GM10266 (cell line): ENCODE data around the gene CDK19.
"Not testable (repeated sequence)": the region's sequence is repeated elsewhere in the genome, so short reads cannot be mapped to it uniquely, and the experiment has no call there.

Experiments used
- DNase-seq: peaks from one replicate; pipeline ENCODE4 v3.0.0; 2012; ENCODE audit errors: extremely low spot score
- TF ChIP-seq, protein P1 (sequence below): IDR thresholded peaks from 2 replicates; pipeline ENCODE4 v1.5.1; 2012; ENCODE audit warnings: mild to moderate bottlenecking, low read depth; ENCODE audit not compliant: control insufficient read depth, insufficient read depth; ENCODE audit errors: missing control alignments

Gene CDK19

DNA sequence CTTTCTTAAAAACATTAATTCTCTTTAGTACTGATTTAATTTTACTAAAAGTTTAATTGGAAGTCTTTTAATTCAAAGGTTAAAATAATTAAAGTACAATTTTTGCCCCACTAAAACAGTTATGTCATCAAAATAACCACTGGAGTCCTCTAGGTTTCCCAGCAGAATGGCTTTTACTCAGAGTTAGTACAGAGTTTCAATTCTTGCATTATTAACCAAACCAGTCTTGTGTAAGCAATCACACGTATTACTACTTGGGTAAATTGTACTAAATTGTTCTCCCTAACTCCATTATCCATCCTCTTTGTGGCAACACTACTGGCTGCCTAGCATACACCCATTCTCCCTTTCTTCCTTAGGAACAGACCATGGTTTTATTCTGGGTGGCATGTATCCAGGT, 36.9 kb downstream of the CDK19 start:
- DNase-seq: no peak
- TF ChIP-seq, protein P1, sequence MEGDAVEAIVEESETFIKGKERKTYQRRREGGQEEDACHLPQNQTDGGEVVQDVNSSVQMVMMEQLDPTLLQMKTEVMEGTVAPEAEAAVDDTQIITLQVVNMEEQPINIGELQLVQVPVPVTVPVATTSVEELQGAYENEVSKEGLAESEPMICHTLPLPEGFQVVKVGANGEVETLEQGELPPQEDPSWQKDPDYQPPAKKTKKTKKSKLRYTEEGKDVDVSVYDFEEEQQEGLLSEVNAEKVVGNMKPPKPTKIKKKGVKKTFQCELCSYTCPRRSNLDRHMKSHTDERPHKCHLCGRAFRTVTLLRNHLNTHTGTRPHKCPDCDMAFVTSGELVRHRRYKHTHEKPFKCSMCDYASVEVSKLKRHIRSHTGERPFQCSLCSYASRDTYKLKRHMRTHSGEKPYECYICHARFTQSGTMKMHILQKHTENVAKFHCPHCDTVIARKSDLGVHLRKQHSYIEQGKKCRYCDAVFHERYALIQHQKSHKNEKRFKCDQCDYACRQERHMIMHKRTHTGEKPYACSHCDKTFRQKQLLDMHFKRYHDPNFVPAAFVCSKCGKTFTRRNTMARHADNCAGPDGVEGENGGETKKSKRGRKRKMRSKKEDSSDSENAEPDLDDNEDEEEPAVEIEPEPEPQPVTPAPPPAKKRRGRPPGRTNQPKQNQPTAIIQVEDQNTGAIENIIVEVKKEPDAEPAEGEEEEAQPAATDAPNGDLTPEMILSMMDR: no peak

DNA sequence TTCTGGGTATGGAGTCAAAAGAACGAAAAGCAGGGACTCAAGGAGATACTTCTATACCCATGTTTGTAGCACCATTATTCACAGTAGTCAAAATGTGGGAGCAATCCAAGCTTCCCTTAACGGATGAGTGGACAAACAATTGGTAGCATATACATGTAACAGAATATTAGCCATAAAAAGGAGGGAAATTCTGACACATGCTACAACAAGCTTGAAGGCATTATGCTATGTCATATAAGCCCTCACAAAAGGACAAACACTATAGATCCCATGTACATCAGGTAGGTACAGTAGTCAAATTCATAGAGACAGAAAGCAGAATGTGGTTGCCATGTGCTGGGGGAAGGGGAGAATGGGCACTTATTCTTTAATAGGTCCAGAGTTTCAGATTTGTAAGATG, 37.6 kb downstream of the CDK19 start:
- TF ChIP-seq, protein P1: no peak
- no peak for DNase-seq

- no peak for DNase-seq
- TF ChIP-seq, protein P1: no peak
Measured at GRCh38 chr6:110776413-110776812, 38.9 kb downstream of the CDK19 start.

DNA sequence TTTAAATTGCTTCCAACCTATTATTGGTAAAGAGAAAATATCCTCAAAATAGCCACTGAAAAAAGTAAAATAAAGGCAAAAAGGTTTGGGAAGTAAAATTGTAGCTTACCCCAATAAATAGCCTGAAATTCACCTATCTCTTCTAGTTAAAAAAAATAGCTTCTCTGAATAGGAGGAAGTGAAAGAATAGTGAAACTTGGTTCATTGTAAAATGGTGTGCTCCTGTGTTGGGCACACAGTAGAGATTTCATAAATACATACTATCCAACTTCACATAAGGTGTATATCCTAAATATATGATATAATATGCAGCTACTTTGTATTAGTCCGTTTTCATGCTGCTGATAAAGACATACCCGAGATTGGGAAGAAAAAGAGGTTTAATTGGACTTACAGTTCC, 45.3 kb downstream of the CDK19 start:
- no peak for DNase-seq
- TF ChIP-seq, protein P1: no peak

DNA sequence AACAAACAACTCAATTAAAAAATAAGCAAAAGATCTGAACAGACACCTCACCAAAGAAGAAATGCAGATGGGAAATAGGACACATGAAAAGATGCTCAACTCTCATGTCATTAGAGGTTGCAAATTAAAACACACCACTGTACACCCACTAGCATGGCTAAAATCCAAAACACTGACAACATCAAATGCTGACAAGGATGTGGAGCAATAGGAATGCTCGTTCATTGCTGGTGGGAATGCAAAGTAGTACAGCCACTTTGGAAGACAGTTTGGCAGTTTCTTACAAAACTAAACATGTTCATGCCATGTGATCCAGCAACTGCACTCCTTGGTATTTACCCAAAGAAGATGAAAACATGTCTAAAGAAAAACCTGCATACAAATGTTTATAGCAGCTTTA, 47.2 kb downstream of the CDK19 start:
- DNase-seq: no peak
- TF ChIP-seq, protein P1: no peak

- DNase-seq: no peak
- TF ChIP-seq, protein P1: no peak
Measured at GRCh38 chr6:110761371-110761770, 53.9 kb downstream of the CDK19 start.

GRCh38 chr6:110760589-110760988, 54.7 kb downstream of the CDK19 start:
- TF ChIP-seq, protein P1: no peak

DNA sequence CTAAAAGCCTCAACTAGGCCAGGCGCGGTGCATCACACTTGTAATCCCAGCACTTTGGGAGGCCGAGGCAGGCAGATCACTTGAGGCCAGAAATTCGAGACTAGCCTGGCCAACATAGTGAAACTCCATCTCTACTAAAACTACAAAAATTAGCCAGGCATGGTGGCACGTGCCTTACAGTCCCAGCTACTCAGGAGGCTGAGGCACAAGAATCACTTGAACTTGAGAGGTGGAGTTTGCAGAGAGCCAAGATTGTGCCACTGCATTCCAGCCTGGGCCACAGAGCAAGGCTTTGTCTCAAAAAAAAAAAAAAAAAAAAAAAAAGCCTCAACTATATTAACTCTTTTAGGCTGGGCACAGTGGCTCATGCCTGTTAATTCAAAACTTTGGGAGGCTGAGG, 55.2 kb downstream of the CDK19 start:
- not testable (repeated sequence) for DNase-seq

More at GRCh38 chr6:110760589-110760988, 54.7 kb downstream of the CDK19 start:
- no peak for DNase-seq
